ENCODE measurements around the gene FMN2. TPM values are rescaled to one million over a fixed set of nuclear protein-coding genes. Genes with fewer than 3 reads are reported as not detected.

The FMN2 gene
- total RNA-seq, 3 donors from 2014 or later (not counting 1 experiment from before 2014, with no cell fraction given), result not detected

DNA sequence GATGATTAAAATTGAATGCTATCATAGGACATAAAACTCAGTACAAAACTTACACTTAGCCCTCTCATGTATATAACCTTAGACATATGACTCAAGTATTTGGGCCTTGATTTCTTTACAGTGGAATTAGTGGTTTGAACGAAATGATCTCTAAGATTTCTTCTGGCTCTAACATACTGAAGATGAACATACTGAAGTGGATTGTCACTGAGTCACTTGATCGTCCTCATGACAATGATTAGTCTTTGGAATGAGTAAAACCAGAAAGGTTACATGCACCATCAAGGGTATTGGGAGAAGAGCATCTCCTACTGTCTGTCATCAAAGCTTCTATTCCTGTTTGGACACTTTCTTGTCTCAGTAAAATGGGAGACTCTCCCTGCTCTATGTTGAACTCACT is 17.4 kb downstream of the FMN2 start:
- no peaks in the 10 kb centered on the region for H3K9me3 Mint-ChIP-seq
- Histone ChIP-seq H3K9me3 (ENCODE audit: control insufficient read depth, insufficient read depth, low read length) (no peaks in the 10 kb centered on the region), H3K4me3 (ENCODE audit: low read length) (no peak overlapping the region), H3K36me3 (ENCODE audit: control insufficient read depth, insufficient read depth, low read length) (no peaks in the 10 kb centered on the region), H3K27me3 (ENCODE audit: control insufficient read depth, insufficient read depth, low read length) (no peaks in the 10 kb centered on the region), H3K27ac (ENCODE audit: low read length) (no peak overlapping the region), H3K4me1 (ENCODE audit: control insufficient read depth, insufficient read depth, low read length) (no peaks in the 10 kb centered on the region)
- 69% methylated on average over 2 of the region's 2 CpGs for WGBS (ENCODE audit: insufficient coverage)
- no peak overlapping the region for H3K4me3 Mint-ChIP-seq
- ATAC-seq, result no peak
- H3K27me3 Mint-ChIP-seq (ENCODE audit: low read depth in 2 of 2), result peaks cover 0 to 9% of the 10 kb centered on the region in 2 donors
- intact Hi-C loops (cut with micrococcal nuclease), result no loop called here
- TF ChIP-seq, protein P1, sequence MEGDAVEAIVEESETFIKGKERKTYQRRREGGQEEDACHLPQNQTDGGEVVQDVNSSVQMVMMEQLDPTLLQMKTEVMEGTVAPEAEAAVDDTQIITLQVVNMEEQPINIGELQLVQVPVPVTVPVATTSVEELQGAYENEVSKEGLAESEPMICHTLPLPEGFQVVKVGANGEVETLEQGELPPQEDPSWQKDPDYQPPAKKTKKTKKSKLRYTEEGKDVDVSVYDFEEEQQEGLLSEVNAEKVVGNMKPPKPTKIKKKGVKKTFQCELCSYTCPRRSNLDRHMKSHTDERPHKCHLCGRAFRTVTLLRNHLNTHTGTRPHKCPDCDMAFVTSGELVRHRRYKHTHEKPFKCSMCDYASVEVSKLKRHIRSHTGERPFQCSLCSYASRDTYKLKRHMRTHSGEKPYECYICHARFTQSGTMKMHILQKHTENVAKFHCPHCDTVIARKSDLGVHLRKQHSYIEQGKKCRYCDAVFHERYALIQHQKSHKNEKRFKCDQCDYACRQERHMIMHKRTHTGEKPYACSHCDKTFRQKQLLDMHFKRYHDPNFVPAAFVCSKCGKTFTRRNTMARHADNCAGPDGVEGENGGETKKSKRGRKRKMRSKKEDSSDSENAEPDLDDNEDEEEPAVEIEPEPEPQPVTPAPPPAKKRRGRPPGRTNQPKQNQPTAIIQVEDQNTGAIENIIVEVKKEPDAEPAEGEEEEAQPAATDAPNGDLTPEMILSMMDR (IDR thresholded peaks at IDR 0.05), result no peak
- H3K36me3 Mint-ChIP-seq, result no peaks in the 10 kb centered on the region
- H3K27ac Mint-ChIP-seq, result no peak overlapping the region
- no peaks in the 10 kb centered on the region for H3K4me1 Mint-ChIP-seq
- no peak for DNase-seq

DNA sequence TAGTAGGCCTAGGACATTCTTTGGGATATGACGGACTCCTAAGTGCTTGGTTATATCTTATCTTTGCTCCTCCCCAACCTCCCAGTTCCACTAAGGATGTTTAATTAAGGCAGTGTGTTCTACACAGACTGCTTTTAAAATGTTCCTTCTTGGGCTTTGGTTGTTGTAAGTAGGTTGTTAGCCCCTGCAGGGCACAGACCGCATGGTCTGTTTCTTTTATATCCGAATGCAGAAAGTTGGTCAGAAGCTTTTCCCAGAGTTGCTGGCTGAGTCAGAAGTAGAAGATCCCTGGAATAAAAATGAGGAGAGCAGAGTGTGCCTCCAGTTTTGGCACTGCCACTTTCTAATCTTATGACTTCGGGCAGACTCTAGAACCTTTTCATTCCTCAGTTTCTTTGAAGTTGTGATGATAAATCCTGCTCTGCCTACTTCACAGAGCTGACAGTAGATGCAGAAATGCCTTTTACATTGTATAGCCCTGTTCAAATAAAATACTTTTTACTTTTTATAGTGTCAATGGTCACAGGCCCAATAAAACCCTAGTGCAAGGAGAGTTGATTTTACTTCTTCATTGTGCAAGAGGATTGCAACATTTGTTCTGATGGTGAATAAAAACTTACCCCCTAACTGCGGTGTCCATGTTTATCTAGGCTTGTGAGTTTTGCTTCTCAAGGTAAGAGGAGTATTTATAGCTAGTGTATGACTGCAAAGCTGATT is 18.4 kb downstream of the FMN2 start:
- TF ChIP-seq, protein P1 (IDR thresholded peaks at IDR 0.05), result no peak
- Histone ChIP-seq H3K9me3 (ENCODE audit: control insufficient read depth, insufficient read depth, low read length) (no peaks in the 10 kb centered on the region), H3K36me3 (ENCODE audit: control insufficient read depth, insufficient read depth, low read length) (no peaks in the 10 kb centered on the region), H3K4me1 (ENCODE audit: control insufficient read depth, insufficient read depth, low read length) (no peaks in the 10 kb centered on the region), H3K27me3 (ENCODE audit: control insufficient read depth, insufficient read depth, low read length) (no peaks in the 10 kb centered on the region), H3K27ac (ENCODE audit: low read length) (no peak overlapping the region), H3K4me3 (ENCODE audit: low read length) (no peak overlapping the region)
- no peak for DNase-seq
- Mint-ChIP-seq H3K4me1 (no peaks in the 10 kb centered on the region), H3K36me3 (no peaks in the 10 kb centered on the region), H3K27ac (no peak overlapping the region), H3K27me3 (ENCODE audit: low read depth in 2 of 2) (peaks cover 0 to 9% of the 10 kb centered on the region in 2 donors), H3K9me3 (no peaks in the 10 kb centered on the region), H3K4me3 (no peak overlapping the region)
- intact Hi-C loops (cut with micrococcal nuclease), result no loop called here
- 89% methylated on average over 4 of the region's 5 CpGs for WGBS (ENCODE audit: insufficient coverage)
- no peak for ATAC-seq

DNA sequence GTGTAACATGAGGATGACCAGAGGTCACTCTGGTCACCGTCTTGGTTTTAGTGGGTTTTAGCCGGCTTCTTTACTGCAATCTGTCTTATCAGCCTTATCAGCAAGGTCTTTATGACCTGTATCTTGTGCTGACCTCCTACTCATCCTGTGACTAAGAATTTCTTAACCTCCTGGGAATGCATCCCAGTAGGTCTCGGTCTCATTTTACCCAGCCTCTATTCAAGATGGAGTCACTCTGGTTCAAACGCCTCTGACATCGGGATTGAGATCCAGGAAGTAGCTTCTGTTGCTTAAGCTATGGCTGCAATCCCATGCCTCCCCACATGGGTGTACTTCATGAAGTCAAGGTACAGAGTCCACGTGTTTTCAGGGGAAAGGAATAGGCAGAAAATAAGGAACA is 19.9 kb downstream of the FMN2 start:
- Mint-ChIP-seq H3K9me3 (no peaks in the 10 kb centered on the region), H3K27ac (no peak overlapping the region), H3K36me3 (no peaks in the 10 kb centered on the region), H3K4me1 (no peaks in the 10 kb centered on the region), H3K4me3 (no peak overlapping the region), H3K27me3 (ENCODE audit: low read depth in 2 of 2) (peaks cover 0 to 1% of the 10 kb centered on the region in 2 donors)
- intact Hi-C loops (cut with micrococcal nuclease), result no loop called here
- DNase-seq, result no peak
- no peaks in the 10 kb centered on the region for H3K4me1 ChIP-seq (ENCODE audit: control insufficient read depth, insufficient read depth, low read length)
- ATAC-seq, result no peak
- no peak overlapping the region for H3K27ac ChIP-seq (ENCODE audit: low read length)
- TF ChIP-seq, protein P1 (IDR thresholded peaks at IDR 0.05), result no peak
- H3K36me3 ChIP-seq (ENCODE audit: control insufficient read depth, insufficient read depth, low read length), result no peaks in the 10 kb centered on the region
- H3K27me3 ChIP-seq (ENCODE audit: control insufficient read depth, insufficient read depth, low read length), result no peaks in the 10 kb centered on the region
- H3K4me3 ChIP-seq (ENCODE audit: low read length), result no peak overlapping the region
- H3K9me3 ChIP-seq (ENCODE audit: control insufficient read depth, insufficient read depth, low read length), result no peaks in the 10 kb centered on the region
- 81% methylated on average over 5 of the region's 6 CpGs for WGBS (ENCODE audit: insufficient coverage)

DNA sequence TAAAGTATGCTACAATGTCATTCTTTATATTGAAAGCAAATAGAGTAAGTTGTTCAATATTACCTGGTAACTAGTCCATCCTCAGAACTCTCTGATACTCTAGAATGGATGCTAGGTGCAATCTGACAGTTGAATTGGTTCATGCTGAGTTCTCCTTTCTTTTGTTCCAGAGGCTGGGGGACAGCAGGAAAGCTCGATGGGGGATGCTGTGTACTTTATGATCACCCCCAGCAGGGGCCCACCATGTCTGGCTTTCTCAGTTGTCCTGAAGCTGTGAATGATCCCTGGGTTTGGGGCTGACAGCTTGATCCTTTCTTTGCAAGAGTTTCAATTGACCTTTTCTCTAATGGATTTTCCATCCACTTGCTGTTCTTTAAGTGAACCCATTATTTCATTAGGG is 22.5 kb downstream of the FMN2 start:
- H3K27ac ChIP-seq (ENCODE audit: low read length), result no peak overlapping the region
- Mint-ChIP-seq H3K27ac (no peak overlapping the region), H3K9me3 (no peaks in the 10 kb centered on the region), H3K36me3 (no peaks in the 10 kb centered on the region), H3K27me3 (ENCODE audit: low read depth in 2 of 2) (no peaks in the 10 kb centered on the region), H3K4me1 (no peaks in the 10 kb centered on the region), H3K4me3 (no peak overlapping the region)
- H3K4me3 ChIP-seq (ENCODE audit: low read length), result no peak overlapping the region
- no peaks in the 10 kb centered on the region for H3K4me1 ChIP-seq (ENCODE audit: control insufficient read depth, insufficient read depth, low read length)
- no peaks in the 10 kb centered on the region for H3K36me3 ChIP-seq (ENCODE audit: control insufficient read depth, insufficient read depth, low read length)
- ATAC-seq (no peak), DNase-seq (no peak)
- 50% methylated on average over 1 of the region's 1 CpG for WGBS (ENCODE audit: insufficient coverage)
- no peaks in the 10 kb centered on the region for H3K9me3 ChIP-seq (ENCODE audit: control insufficient read depth, insufficient read depth, low read length)
- intact Hi-C loops (cut with micrococcal nuclease), result no loop called here
- TF ChIP-seq, protein P1 (IDR thresholded peaks at IDR 0.05), result no peak
- no peaks in the 10 kb centered on the region for H3K27me3 ChIP-seq (ENCODE audit: control insufficient read depth, insufficient read depth, low read length)
